Measurements from ENCODE around the gene DPF1.
"Not testable (repeated sequence)": the region's sequence is repeated elsewhere in the genome, so short reads cannot be mapped to it uniquely, and the experiment has no call there.

DPF1 gene

GRCh38 chr19:38224014-38224862 is at the start of gene DPF1:
DPF1 (minus strand) TSS chr19:38224222; CDS start chr19:38224142, 80 bp downstream.
- peak in 1 of 2 donors; percentile 33 for DNase-seq

- no peak for DNase-seq
These were observed 49.5 kb upstream of the DPF1 start for GRCh38 chr19:38273499-38273898.

GRCh38 chr19:38270587-38271167 is 46.7 kb upstream of the DPF1 start:
- DNase-seq: peak; percentile 18 to 43

- no peak for DNase-seq
These were observed 44.5 kb upstream of the DPF1 start for GRCh38 chr19:38268539-38268938.

GRCh38 chr19:38267761-38268483 is 43.9 kb upstream of the DPF1 start:
- DNase-seq: no peak

GRCh38 chr19:38266981-38267597 is 43.1 kb upstream of the DPF1 start:
- DNase-seq: no peak

- DNase-seq: no peak
These were observed 42.0 kb upstream of the DPF1 start for GRCh38 chr19:38265921-38266429.

GRCh38 chr19:38265213-38265861 is 41.3 kb upstream of the DPF1 start:
- DNase-seq: peak in 1 of 2 donors; percentile 23

- DNase-seq: no peak
These were observed 40.6 kb upstream of the DPF1 start, which contains the start of gene SPINT2 for GRCh38 chr19:38264486-38265212. SPINT2 (plus strand) TSS chr19:38264573; CDS start chr19:38264893, 320 bp downstream.

GRCh38 chr19:38263689-38264485 is 39.9 kb upstream of the DPF1 start:
- DNase-seq: peak; percentile 82

- DNase-seq: no peak
These were observed 38.7 kb upstream of the DPF1 start for GRCh38 chr19:38262585-38263268.

- not testable (repeated sequence) for DNase-seq
These were observed 37.9 kb upstream of the DPF1 start for GRCh38 chr19:38261942-38262341.

- DNase-seq: no peak
These were observed 31.5 kb upstream of the DPF1 start for GRCh38 chr19:38255383-38256014.

GRCh38 chr19:38253788-38254187 is 29.8 kb upstream of the DPF1 start:
- DNase-seq: no peak

GRCh38 chr19:38252941-38253691 is 29.1 kb upstream of the DPF1 start:
- no peak for DNase-seq

GRCh38 chr19:38252385-38252784 is 28.4 kb upstream of the DPF1 start:
- DNase-seq: no peak

GRCh38 chr19:38251564-38252051 is 27.6 kb upstream of the DPF1 start:
- DNase-seq: no peak

GRCh38 chr19:38250821-38251563 is 27.0 kb upstream of the DPF1 start:
- DNase-seq: no peak
